Left lobe of liver (tissue), 2 donors: Measurements from ENCODE around the gene BBX. TPM values are rescaled to one million over a fixed set of nuclear protein-coding genes. Genes with fewer than 3 reads are reported as not detected.
A peak's percentile ranks its signal among the peaks of the same experiment; 100 is the strongest.

Experiments used
- ATAC-seq: fragments of 200-7000 bp; cut with Tn5 transposase; one replicate; pipeline ENCODE4 v1.9.1; 2020; ENCODE audit warnings: mild to moderate bottlenecking, moderate library complexity
- DNase-seq: peaks from one replicate; pipeline ENCODE4 v3.0.0-alpha.2; 2020; ENCODE audit warnings: low spot score
- total RNA-seq: library from RNA; stranded (reverse); gene quantifications from one replicate; pipeline ENCODE4 v1.2.1, GENCODE V29; 2021
- donor health status: DM: no; HTN: no; CAD: no; lungs with moderate emphysema.
- donor health status: DM: no; HTN: yes; CAD: no.

Gene BBX
- total RNA-seq, 1 donor from 2014 or later = 13.0 TPM

DNA sequence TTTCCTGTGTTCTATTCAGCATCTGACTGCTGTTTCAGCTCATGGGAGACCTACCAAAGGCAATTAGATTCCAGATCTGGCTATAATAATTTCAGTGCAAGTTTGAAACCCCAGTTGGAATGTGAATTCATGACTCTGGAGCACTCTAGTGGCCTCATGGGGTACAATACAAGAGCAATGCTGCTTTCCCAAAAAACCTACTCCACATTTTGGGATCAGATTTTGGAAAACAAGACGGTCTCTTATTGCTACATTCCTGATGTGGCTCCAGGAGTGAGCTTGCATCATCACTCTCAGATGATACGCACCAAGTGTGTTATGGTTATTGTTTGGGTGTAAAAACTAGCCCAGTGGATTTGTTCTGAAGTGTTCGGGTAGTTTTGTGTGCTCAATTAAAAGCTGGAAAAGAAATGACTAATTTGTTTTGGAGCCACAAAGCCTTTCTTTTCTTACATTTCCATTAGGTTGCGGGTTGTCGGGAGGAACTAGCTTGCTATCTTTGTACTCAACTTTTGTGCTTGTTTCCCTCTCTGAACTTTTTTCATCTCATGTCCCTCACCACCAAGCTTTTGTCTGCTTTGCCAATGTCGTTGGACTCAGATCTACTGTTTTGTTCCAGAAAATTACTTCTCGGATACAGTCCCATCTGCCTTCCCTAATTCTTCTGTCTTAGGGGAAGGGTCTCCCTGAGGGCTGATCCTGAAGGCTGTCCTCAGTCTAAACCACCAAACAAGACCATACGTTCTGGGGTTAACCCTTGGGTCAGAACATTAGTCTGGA is 272.1 kb downstream of the BBX start:
- ATAC-seq (peak; percentile 42), DNase-seq (no peak)

DNA sequence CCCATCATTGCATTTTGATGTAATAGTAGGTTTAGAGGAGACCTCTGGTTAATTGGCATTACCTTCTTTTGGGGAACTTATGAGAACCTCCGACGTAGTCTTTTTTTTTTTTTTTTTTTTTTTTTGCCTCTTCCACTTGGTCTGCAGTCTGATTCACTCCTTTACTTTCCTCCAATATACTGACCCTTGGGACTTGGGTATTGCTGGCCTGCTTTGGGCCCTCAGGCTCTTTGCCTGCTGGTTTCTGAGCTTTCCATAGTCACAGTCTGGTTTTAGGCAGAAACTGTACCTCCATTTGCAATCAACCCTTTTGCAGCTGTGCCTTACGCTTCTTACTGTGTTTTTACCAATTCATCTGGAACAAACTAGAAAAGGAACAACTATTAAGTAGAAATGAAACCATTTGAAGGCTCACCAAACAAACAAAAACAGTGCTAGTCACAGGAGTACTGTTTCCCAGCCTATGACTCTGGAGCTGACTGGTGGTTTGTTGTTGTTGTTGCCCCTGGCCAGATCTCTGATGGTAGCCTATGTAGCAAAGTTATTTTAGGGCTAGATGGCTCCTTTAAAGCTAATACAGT is 272.8 kb downstream of the BBX start:
- ATAC-seq (no peak), DNase-seq (no peak)

DNA sequence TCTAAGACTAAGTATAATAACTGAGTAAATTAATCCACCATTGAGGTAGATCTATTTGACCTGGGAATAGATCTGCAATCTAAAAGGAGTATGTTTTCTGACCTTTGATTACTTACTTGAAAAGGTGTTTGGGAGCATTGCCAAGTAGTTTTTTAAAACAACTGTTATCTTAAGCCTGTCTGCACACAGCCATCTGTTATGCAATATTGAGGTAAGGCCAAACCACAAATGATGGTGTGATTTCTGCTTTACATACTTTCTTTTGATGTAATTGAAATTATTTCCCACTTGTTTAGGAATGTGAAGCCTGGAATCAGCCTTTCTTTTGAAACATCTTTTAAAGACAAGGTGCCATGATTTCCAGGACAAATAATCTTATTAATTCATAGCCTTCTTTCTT is 274.0 kb downstream of the BBX start:
- DNase-seq (no peak), ATAC-seq (peak; percentile 84)

DNA sequence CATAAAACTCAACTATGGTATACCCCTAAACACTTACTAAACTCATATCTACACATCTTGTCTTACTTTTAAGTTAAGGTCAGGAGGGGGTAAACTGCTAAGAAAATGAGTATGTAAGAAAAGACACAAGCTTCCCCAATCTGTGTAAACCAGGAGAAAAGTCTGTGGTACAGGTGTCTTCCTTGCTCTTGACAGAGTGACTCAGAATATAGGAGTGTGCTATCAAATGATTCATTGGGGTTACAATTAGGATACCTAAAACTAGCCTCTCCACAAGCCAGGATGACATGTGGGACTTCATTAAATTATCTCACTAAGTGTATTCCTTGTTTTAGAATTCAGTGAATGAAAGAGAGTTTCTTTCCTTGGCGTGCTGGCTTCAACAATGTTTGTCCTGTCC is 274.8 kb downstream of the BBX start:
- ATAC-seq (no peak), DNase-seq (no peak)

DNA sequence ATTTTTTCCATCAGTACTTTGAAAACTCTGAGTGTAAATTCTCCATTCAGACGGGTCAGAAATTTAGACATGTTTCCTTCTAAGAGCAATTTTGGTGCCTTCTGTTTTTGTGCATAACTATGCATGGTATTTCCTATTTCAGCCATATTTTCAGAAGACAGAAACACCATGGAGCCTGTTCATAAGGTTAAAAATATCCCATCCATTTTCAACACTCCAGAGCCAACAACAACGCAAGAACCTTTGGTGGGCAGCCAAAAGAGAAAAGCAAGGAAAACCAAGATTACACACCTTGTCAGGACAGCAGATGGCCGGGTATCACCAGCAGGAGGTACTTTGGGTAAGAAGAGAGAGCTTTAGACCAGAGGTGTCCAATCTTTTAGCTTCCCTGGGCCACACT is 275.6 kb downstream of the BBX start:
- ATAC-seq = no peak
- DNase-seq = no peak

DNA sequence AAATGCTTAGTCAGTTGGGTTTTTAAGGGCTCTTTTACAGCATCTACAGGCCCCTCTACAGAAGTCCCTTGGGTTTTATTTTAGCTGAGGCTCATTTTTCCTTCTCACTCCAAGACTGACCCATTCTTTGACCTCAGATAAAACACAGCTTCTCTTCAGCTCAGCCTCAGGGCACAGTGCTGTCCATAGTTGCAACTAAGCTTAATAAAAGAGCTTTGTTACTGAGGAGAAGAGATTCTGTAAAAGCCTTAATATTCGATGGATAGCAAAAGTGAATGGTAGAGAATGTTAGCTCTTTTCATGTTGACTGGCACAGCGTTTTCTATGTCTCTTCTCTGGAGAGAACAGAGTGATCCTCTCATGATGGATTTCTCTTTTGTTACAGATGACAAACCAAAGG is 277.9 kb downstream of the BBX start:
- no peak for ATAC-seq
- DNase-seq = no peak

DNA sequence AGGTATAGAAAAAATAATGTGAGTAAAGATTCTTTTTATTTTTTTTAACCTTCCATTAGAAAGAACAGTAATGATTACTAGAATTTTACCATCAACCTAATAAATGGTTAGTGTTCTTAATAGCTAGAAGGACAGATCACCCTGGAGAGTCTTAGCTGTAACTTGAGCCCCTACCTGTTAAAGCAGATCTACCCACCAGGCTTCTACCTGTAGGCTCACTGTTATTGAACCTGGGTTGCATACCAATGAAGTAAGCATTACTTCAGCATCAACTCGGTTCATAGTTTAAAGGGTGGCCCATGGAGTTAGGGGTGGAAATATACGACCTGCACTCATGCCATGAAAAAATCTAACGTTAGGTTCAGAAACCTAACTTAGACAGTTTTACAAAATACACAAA is 280.4 kb downstream of the BBX start:
- ATAC-seq = no peak
- no peak for DNase-seq

DNA sequence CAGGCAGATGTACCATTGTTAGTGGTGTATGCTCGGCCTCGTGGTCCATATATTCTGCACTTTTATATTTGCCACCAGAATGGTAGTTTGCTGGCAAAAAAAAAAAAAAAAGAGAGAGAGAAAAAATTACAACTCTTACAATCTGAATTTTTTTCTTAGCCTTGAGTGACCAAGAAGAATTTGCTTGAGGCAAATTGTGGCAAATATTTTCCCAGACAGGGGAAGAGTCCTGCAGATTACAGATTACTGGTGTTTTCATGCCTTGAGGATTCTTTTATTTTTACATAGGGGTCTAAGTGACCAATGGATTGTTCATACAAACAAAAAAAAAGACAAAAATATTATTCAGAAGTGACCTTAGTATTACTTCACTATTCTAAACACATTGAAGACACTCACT is 283.3 kb downstream of the BBX start:
- DNase-seq = no peak
- no peak for ATAC-seq

DNA sequence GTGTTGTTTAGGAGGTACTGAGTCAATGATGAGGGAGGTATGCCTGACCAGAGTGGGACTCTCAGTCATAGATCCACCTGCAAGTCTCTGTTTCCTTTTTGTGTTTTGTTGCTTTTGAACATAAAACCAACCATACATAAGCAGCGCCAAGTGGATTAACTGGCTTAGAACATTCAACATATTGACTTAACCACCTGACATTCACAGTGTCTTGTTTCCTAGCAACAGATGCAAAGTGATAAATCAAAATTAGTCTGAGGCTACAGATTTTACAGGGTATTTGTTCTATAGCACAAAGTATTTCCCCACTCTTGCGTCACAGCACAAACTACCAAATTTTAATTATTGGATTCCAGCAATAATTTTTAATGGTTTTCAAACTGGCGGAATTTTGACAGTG is 283.8 kb downstream of the BBX start:
- DNase-seq = no peak
- ATAC-seq = no peak

DNA sequence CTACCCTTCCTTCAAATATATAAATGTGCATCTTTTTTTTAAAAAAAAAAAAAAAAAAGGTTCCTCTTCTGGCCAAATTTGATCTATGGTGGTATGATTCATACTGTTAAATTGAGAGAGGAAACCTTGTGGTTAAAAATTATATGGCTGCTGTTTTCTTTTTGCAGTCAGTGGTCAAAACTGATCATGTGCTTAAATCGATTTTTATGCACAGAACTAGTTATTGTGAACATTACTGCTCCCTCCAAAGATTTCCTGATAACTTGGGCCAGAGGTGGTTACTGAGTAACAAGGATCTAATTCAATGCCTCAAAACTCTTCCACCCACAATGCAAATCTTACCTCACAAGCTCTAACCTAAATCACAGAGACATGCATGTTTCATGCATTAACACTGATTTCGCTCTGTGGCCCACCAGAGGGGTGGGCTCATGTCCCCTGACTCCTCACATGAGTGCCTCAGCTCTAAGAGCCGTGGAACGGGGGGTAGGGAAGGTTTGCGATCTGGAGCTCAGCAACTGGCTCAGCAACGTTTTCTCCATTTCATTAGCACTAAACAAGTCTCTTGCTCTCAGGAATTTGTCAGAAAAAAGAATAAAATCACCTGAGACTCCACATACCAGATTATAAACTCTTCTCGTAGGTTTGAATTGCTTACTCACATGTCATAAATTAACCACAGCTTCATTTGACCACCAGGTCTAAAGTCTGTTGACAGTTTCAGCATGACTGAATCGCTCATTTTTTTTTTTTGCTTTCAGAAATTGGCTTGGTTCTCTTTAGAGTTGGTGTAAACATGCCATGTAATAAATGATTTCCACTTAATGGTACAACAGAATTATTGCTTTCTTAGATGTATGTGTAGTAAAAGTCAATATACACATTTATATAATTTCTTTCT is 287.7 kb downstream of the BBX start:
- no peak for DNase-seq
- ATAC-seq = peak; percentile 87

DNA sequence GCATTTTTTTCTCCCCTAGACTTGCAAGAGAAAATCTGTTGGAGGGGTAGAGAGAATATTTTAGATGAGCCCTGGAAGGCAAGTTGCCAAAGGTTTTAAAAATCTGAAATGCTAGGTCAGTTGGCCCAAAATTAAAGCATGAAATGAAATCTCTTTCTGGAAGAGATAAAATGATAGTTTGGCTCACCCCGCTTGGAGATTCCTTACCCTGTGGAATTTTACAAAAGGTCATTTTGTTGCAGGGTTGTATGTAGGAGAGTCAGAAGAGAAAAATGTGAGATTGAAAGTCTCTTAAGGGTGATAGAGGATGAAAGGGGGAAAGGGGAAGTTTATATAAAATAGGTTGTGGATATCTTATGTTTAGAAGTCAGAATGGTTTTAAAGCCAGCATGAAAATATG is 290.3 kb downstream of the BBX start:
- ATAC-seq (no peak), DNase-seq (no peak)

DNA sequence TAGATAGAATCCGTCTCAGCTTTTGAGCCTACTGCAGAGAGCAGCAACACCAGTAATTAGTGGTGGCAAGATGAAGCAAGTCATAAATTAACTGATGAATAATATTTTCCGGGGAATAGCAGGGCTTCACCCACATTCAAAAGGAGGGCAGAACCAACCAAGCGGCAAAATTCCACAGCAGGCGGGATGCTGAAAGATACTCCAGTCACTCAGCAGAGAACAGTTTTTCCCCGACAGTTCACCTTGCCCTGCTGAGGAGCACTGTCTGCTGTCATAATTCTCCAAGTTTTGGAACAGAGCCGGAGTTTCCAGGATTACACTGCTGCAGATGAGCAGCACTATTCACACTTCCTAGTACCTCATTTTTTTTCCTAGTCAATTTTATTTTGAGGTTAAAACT is 293.3 kb downstream of the BBX start:
- DNase-seq = no peak
- no peak for ATAC-seq

DNA sequence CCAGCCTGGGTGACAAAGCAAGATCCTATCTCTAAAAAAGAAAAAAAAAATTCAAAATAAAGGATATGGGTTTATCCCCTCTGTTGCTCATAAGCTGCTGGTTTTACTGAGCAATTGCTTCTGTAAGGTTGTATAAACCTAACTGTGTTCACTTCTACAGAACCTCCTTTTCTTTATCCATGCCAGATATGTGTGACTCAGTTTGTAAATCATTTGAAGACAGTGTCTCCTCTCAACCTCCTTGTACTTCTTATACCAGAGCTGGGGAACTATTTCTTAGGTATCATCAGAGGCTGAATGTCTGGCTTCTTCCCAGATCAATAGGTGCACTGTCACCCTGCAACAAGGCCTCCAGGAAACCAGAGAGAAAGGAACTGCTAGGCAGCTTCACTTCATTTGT is 294.3 kb downstream of the BBX start:
- ATAC-seq (no peak), DNase-seq (no peak)

DNA sequence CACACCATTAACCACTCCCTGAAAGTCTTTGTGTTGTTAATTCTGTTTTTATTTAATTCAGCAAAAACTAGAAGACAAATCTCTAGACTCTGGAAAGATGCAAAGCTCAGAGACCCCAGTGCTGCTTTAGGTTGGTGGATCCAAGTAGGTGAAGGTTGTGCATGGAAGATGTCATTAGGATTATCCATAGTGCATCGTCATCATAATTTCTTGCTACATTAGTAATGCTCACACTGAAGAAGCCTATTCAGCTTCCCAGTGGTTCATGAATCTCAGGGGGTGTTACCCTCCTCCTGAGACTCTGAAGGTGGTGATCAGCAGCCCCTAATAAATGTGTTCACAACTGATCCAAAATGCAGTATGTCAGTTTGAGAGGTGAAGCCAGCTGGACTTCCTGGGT is 295.3 kb downstream of the BBX start:
- ATAC-seq = no peak
- DNase-seq = no peak

DNA sequence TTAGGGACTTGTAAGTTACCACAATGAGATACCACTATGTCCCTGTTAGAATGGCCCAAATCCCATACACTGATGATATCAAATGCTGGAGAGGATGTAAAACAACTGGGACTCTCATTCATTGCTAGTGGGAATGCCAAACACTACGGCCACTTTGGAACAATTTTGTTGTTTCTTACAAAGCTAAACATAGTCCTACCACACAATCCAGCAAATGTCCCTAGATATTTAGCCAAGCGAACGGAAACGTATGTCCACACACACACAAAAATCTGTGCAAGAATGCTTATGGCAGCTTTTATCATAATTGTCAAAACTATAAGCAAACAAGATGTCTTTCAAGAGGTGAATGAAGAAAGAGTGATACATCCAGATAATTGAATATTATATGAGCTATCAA is 296.9 kb downstream of the BBX start:
- ATAC-seq = no peak
- DNase-seq = no peak

DNA sequence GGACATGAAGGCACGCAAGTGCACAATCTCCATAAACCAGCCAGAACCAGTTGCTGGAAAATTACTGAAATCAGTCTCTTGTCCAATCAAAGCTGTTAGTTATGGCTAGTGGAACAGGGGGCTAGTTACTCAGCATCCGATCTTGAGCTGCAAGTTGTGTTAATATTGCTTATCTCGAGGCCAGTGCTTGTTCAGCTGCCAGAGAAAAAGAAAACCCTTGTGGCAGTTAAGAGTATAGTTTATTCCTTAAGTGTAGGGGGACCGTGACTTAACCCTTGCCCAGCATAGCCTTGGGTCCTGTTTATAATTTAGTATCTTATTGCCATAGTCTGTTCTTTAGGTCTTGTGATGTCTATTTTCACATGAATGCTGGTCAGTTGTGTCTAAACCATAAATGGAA is 299.5 kb downstream of the BBX start:
- ATAC-seq (no peak), DNase-seq (no peak)

DNA sequence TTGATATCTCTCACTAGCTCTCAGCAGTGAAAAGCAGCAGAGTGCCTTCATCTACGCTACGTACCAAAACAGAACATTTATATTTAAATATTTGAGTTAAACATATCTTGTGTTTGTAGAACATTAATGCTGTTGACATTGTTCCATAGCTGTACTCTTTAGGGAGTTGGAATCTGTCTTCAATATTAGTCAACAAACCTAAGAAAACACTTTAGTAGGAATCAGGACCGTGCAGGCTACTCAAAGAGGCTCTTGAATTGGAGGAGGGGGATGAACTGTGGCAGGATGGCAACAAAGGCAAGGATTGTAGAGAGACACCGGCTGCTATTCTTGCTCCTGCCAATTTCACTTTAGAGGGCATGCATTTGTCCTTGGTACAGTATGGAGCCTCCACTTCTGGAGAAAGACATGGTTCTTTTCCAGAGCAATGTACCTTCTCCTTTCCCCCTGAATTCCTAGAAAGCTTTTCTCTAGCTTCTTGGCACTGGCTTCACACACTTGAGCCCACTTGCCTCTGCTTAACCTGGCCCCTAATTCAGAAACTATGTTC is 302.1 kb downstream of the BBX start:
- DNase-seq (no peak), ATAC-seq (no peak)

DNA sequence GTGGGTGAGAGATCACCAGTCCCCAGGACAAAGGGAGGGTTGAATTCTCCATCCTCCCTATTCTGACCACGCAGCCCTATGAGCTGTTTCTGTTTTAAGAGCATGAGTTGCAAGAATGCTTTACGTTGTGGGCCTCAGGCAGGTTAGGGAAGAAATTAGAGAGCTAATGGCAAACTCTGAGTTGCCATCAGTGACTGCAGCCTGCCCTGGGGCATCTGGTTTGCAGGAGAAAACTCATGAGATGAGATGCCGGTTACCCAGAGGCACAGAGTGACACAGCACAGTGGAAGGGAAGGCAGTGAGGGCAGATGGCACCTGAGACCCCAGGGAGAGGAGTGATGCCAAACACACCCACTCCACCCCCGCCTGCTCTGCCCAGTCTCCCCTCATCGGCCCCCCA is 302.8 kb downstream of the BBX start:
- no peak for ATAC-seq
- DNase-seq = no peak

DNA sequence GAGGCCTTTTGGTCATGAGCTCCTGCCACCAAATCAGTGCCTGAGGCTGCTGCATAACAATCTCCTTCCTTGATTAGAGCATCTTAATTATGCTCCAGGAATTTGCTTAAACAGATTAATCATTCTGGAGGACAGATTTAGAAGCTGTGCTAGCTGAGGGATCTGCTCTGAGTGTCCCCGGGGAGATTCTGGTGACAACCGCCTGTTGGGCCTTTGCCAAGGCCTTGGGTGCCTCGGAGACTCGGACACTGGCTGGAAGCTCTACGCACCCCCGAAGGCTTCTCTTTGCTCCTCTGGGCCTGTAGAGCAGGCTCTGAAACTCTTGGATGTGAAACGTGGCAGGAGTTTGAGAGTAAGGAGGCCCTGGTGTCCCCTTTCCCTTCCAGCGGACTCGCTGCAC is 304.0 kb downstream of the BBX start:
- DNase-seq (no peak), ATAC-seq (no peak)

DNA sequence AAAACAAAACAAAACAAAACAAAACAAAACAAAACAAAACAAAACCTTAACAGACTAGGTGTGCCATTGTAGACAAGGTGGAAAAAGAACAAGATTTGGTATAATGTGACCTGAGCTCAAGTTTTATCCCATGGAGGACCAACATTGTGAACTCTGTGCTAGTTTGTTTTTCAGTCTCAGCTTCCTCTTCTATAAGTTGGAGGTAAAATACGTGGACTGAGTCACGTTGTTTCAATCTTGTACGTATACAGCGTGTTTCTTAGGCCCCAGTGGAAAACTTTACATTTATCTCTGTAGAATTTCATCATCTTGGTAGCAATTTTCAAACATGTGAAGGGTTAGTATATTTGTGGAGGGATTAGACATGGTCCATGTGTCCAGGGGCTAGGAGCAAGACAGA is 306.4 kb downstream of the BBX start:
- ATAC-seq = no peak
- DNase-seq = no peak

DNA sequence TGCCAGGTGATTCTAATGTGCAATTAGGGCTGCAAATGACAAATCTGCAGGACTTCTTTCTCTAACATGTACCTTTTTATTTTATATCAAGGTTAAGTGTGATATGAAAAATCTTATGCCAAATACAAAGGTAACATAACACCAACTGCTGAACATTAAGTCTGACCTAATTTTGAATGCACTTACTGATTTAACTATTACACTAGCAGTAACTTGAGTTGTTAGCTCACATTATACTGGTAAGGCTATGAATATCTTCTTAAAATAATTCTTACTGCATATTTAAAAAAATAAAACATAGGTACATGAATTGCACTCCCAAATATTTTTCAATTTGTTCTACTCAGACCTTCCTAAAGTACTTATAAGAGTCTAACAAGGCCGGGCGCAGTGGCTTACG is 308.8 kb downstream of the BBX start:
- DNase-seq = no peak
- no peak for ATAC-seq

DNA sequence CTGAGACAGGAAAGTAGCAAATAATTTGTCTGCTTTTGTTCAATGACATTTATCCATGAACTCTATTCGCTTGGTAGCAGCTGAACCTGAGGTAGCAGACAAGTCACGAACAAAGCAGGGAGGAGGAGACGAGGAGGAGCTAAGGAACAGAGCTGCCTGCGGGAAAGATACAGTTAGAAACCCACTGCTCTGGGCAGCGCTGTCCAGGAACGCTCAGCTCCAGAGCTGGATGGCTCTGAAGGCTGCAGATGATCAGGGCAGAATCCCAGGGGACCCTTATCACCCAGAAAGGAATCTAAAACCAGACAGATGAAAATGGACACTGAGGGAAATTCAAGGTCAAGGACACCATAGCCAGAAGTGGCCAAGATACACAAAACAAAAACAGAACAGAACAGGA is 310.3 kb downstream of the BBX start:
- no peak for DNase-seq
- no peak for ATAC-seq
